ENCODE measurements around the gene USP9X.

GRCh38 chrX:41119803-41120202, 34.6 kb downstream of the USP9X start:
- no peak for TF ChIP-seq CTCF (conservative IDR thresholded peaks at IDR 0.05 in 1 of 2, IDR thresholded peaks at IDR 0.05 in 1 of 2; ENCODE audit: low read depth in 1 of 2, low read length in 2 of 2)
- no peak for TF ChIP-seq EZH2 (IDR thresholded peaks at IDR 0.05; ENCODE audit: low read length, missing control alignments)

All from fibroblast of lung (primary cell).